Measurements from ENCODE around the gene TRIM62.

The TRIM62 gene

GRCh38 chr1:33219886-33220661 lies 38.2 kb upstream of the TRIM62 start:
- peaks cover 14% of the 10 kb centered on the region for H3K79me1 ChIP-seq (ENCODE audit: low read length)
- H3K36me3 ChIP-seq (ENCODE audit: control insufficient read depth in 1 of 2, insufficient read depth in 2 of 2, low read length in 2 of 2), result no peaks in the 10 kb centered on the region
- peak overlapping the region; percentile 44 for H3K4me2 ChIP-seq (ENCODE audit: low read length)
- H4K8ac ChIP-seq (ENCODE audit: low read depth, low read length), result peak overlapping the region; percentile 55
- no peaks in the 10 kb centered on the region for H3K27me3 ChIP-seq (ENCODE audit: insufficient read depth, low read length)
- peak overlapping the region; percentile 11 for H3K18ac ChIP-seq (ENCODE audit: low read length)
- H2BK5ac ChIP-seq (ENCODE audit: low read depth, low read length, poor library complexity), result peak overlapping the region; percentile 77
- H3K9me3 ChIP-seq (ENCODE audit: insufficient read depth, low read depth, low read length), result no peaks in the 10 kb centered on the region
- DNase-seq, result peak; percentile 90 to 96
- H3K23ac ChIP-seq (ENCODE audit: low read length), result no peak overlapping the region
- H3K4me3 ChIP-seq (ENCODE audit: low read depth, low read length), result no peak overlapping the region
- H2AFZ ChIP-seq (ENCODE audit: insufficient read depth, low read length, poor library complexity), result no peak overlapping the region
- no peak overlapping the region for H4K12ac ChIP-seq (ENCODE audit: low read depth, low read length)
- H3K9ac ChIP-seq (ENCODE audit: low read length), result no peak overlapping the region
- H2BK12ac ChIP-seq (ENCODE audit: low read length), result peak overlapping the region; percentile 90
- peak overlapping the region; percentile 76 for H3K27ac ChIP-seq (ENCODE audit: low read depth, low read length)
- no CpG with 5 or more reads among the region's 7 CpGs for WGBS (ENCODE audit: extremely low coverage, insufficient coverage, insufficient read length)
- H3K14ac ChIP-seq (ENCODE audit: low read length), result peak overlapping the region; percentile 82
- H4K91ac ChIP-seq (ENCODE audit: low read depth, low read length), result peak overlapping the region; percentile 92
- peaks cover 21 to 23% of the 10 kb centered on the region in 2 experiments for H3K4me1 ChIP-seq (ENCODE audit: control insufficient read depth in 1 of 2, insufficient read depth in 2 of 2, low read length in 2 of 2)
- peak overlapping the region; percentile 6 for H2AK5ac ChIP-seq (ENCODE audit: low read length)
- H2BK120ac ChIP-seq (ENCODE audit: insufficient read depth, low read length, poor library complexity), result peak overlapping the region; percentile 79
- H3K4ac ChIP-seq (ENCODE audit: low read depth, low read length), result peak overlapping the region; percentile 1
- peaks cover 3% of the 10 kb centered on the region for H3K79me2 ChIP-seq (ENCODE audit: control insufficient read depth, insufficient read depth, low read length, poor library complexity)

DNA sequence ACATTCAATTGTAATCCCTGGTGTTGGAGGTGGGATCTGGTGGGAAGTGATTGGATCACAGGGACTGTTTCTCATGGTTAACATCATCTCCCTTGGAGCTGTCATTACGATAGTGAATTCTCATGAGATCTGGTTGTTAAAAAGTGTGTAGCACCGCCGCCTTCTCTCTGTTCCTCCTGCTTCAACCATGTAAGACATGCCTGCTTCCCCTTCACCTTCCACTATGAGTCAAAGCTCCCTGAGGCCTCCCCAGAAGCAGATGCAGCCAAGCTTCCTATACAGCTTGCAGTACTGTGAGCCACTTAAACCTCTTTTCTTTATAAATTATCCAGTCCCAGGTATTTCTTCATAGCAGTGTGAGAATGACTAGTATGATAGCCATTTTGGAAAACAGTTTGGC lies 30.1 kb upstream of the TRIM62 start:
- H3K79me2 ChIP-seq (ENCODE audit: control insufficient read depth, insufficient read depth, low read length, poor library complexity), result no peaks in the 10 kb centered on the region
- H4K8ac ChIP-seq (ENCODE audit: low read depth, low read length), result no peak overlapping the region
- H3K27me3 ChIP-seq (ENCODE audit: insufficient read depth, low read length), result no peaks in the 10 kb centered on the region
- no peaks in the 10 kb centered on the region for H3K36me3 ChIP-seq (ENCODE audit: control insufficient read depth in 1 of 2, insufficient read depth in 2 of 2, low read length in 2 of 2)
- no peak overlapping the region for H2BK120ac ChIP-seq (ENCODE audit: insufficient read depth, low read length, poor library complexity)
- H3K14ac ChIP-seq (ENCODE audit: low read length), result no peak overlapping the region
- no peak overlapping the region for H2BK12ac ChIP-seq (ENCODE audit: low read length)
- H4K91ac ChIP-seq (ENCODE audit: low read depth, low read length), result no peak overlapping the region
- H3K4ac ChIP-seq (ENCODE audit: low read depth, low read length), result no peak overlapping the region
- no peak overlapping the region for H3K4me3 ChIP-seq (ENCODE audit: low read depth, low read length)
- H2AK5ac ChIP-seq (ENCODE audit: low read length), result no peak overlapping the region
- H3K4me1 ChIP-seq (ENCODE audit: control insufficient read depth in 1 of 2, insufficient read depth in 2 of 2, low read length in 2 of 2), result no peaks in the 10 kb centered on the region
- no peak overlapping the region for H3K18ac ChIP-seq (ENCODE audit: low read length)
- peaks cover 2% of the 10 kb centered on the region for H3K9me3 ChIP-seq (ENCODE audit: insufficient read depth, low read depth, low read length)
- no peak overlapping the region for H3K4me2 ChIP-seq (ENCODE audit: low read length)
- no peak overlapping the region for H2AFZ ChIP-seq (ENCODE audit: insufficient read depth, low read length, poor library complexity)
- DNase-seq, result no peak
- H4K12ac ChIP-seq (ENCODE audit: low read depth, low read length), result no peak overlapping the region
- H3K79me1 ChIP-seq (ENCODE audit: low read length), result no peaks in the 10 kb centered on the region
- no peak overlapping the region for H3K27ac ChIP-seq (ENCODE audit: low read depth, low read length)
- H3K23ac ChIP-seq (ENCODE audit: low read length), result no peak overlapping the region
- H2BK5ac ChIP-seq (ENCODE audit: low read depth, low read length, poor library complexity), result no peak overlapping the region
- no CpG with 5 or more reads among the region's 3 CpGs for WGBS (ENCODE audit: extremely low coverage, insufficient coverage, insufficient read length)
- no peak overlapping the region for H3K9ac ChIP-seq (ENCODE audit: low read length)

DNA sequence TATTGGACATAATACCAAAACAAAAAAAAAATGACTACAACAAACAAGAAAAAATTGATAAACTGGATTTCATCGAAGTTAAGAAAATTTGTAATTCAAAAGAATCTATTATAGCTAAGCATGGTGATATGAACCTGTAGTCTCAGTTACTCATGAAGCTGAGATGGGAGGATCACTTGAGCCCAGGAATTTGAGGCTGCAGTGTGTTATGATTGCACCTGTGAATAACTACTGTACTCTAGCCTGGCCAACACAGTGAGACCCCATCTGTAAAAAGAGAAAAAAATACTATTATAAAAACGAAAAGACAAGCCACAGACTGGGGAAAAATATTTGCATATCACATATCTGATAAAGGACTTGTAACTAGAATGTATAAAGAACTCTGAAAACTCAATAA lies 24.5 kb upstream of the TRIM62 start:
- H3K27ac ChIP-seq (ENCODE audit: low read depth, low read length), result no peak overlapping the region
- H3K4me2 ChIP-seq (ENCODE audit: low read length), result no peak overlapping the region
- no peak overlapping the region for H4K12ac ChIP-seq (ENCODE audit: low read depth, low read length)
- H3K9me3 ChIP-seq (ENCODE audit: insufficient read depth, low read depth, low read length), result no peaks in the 10 kb centered on the region
- no peaks in the 10 kb centered on the region for H3K27me3 ChIP-seq (ENCODE audit: insufficient read depth, low read length)
- H4K91ac ChIP-seq (ENCODE audit: low read depth, low read length), result no peak overlapping the region
- WGBS (ENCODE audit: extremely low coverage, insufficient coverage, insufficient read length), result no CpG with 5 or more reads among the region's 2 CpGs
- H3K4me3 ChIP-seq (ENCODE audit: low read depth, low read length), result no peak overlapping the region
- no peak overlapping the region for H2AFZ ChIP-seq (ENCODE audit: insufficient read depth, low read length, poor library complexity)
- H3K79me1 ChIP-seq (ENCODE audit: low read length), result no peaks in the 10 kb centered on the region
- H2BK12ac ChIP-seq (ENCODE audit: low read length), result no peak overlapping the region
- no peak overlapping the region for H2BK5ac ChIP-seq (ENCODE audit: low read depth, low read length, poor library complexity)
- no peak overlapping the region for H4K8ac ChIP-seq (ENCODE audit: low read depth, low read length)
- H2BK120ac ChIP-seq (ENCODE audit: insufficient read depth, low read length, poor library complexity), result no peak overlapping the region
- no peak overlapping the region for H3K14ac ChIP-seq (ENCODE audit: low read length)
- H3K23ac ChIP-seq (ENCODE audit: low read length), result no peak overlapping the region
- H3K18ac ChIP-seq (ENCODE audit: low read length), result no peak overlapping the region
- H3K4ac ChIP-seq (ENCODE audit: low read depth, low read length), result no peak overlapping the region
- H3K9ac ChIP-seq (ENCODE audit: low read length), result no peak overlapping the region
- DNase-seq, result no peak
- H3K36me3 ChIP-seq (ENCODE audit: control insufficient read depth in 1 of 2, insufficient read depth in 2 of 2, low read length in 2 of 2), result no peaks in the 10 kb centered on the region
- no peaks in the 10 kb centered on the region for H3K4me1 ChIP-seq (ENCODE audit: control insufficient read depth in 1 of 2, insufficient read depth in 2 of 2, low read length in 2 of 2)
- H3K79me2 ChIP-seq (ENCODE audit: control insufficient read depth, insufficient read depth, low read length, poor library complexity), result no peaks in the 10 kb centered on the region
- no peak overlapping the region for H2AK5ac ChIP-seq (ENCODE audit: low read length)

GRCh38 chr1:33195556-33195955 lies 13.7 kb upstream of the TRIM62 start:
- H3K14ac ChIP-seq (ENCODE audit: low read length), result no peak overlapping the region
- H2BK12ac ChIP-seq (ENCODE audit: low read length), result no peak overlapping the region
- no peak overlapping the region for H3K23ac ChIP-seq (ENCODE audit: low read length)
- no peak overlapping the region for H2AK5ac ChIP-seq (ENCODE audit: low read length)
- H3K18ac ChIP-seq (ENCODE audit: low read length), result no peak overlapping the region
- H4K91ac ChIP-seq (ENCODE audit: low read depth, low read length), result no peak overlapping the region
- H2AFZ ChIP-seq (ENCODE audit: insufficient read depth, low read length, poor library complexity), result no peak overlapping the region
- H3K4me1 ChIP-seq (ENCODE audit: control insufficient read depth in 1 of 2, insufficient read depth in 2 of 2, low read length in 2 of 2), result no peaks in the 10 kb centered on the region
- no peak overlapping the region for H3K9ac ChIP-seq (ENCODE audit: low read length)
- H3K9me3 ChIP-seq (ENCODE audit: insufficient read depth, low read depth, low read length), result no peaks in the 10 kb centered on the region
- WGBS (ENCODE audit: extremely low coverage, insufficient coverage, insufficient read length), result no CpG with 5 or more reads among the region's 2 CpGs
- H2BK120ac ChIP-seq (ENCODE audit: insufficient read depth, low read length, poor library complexity), result no peak overlapping the region
- H3K79me1 ChIP-seq (ENCODE audit: low read length), result no peaks in the 10 kb centered on the region
- H3K27ac ChIP-seq (ENCODE audit: low read depth, low read length), result no peak overlapping the region
- H3K36me3 ChIP-seq (ENCODE audit: control insufficient read depth in 1 of 2, insufficient read depth in 2 of 2, low read length in 2 of 2), result no peaks in the 10 kb centered on the region
- no peak overlapping the region for H4K12ac ChIP-seq (ENCODE audit: low read depth, low read length)
- H3K79me2 ChIP-seq (ENCODE audit: control insufficient read depth, insufficient read depth, low read length, poor library complexity), result no peaks in the 10 kb centered on the region
- no peak overlapping the region for H4K8ac ChIP-seq (ENCODE audit: low read depth, low read length)
- H3K4ac ChIP-seq (ENCODE audit: low read depth, low read length), result no peak overlapping the region
- H2BK5ac ChIP-seq (ENCODE audit: low read depth, low read length, poor library complexity), result no peak overlapping the region
- H3K4me3 ChIP-seq (ENCODE audit: low read depth, low read length), result no peak overlapping the region
- DNase-seq, result no peak
- peaks cover 3% of the 10 kb centered on the region for H3K27me3 ChIP-seq (ENCODE audit: insufficient read depth, low read length)
- H3K4me2 ChIP-seq (ENCODE audit: low read length), result no peak overlapping the region

All from trophoblast cell (in vitro differentiated cells and primary cell).